Fibroblast of villous mesenchyme (primary cell): ENCODE measurements around the gene CHURC1. TPM values are rescaled to one million over a fixed set of nuclear protein-coding genes. Genes with fewer than 3 reads are reported as not detected.

ENCODE experiments used
- DNase-seq: peaks from one replicate; pipeline ENCODE4 v3.0.0-alpha.2; 2010; ENCODE audit warnings: low read depth
- H3K4me3 ChIP-seq: 2 replicates; pipeline ENCODE4 v1.5.1; 2011; ENCODE audit warnings: low read depth, mild to moderate bottlenecking, low read length
- total RNA-seq: library from RNA; depleted of rRNA; stranded (reverse); fragments of >200 nt; gene quantifications from 2 replicates; pipeline ENCODE4 v1.2.3, GENCODE V29; 2012
- TF ChIP-seq, protein P1 (sequence below): IDR thresholded peaks from 2 replicates; pipeline ENCODE4 v1.5.1; 2012; ENCODE audit warnings: low read depth, mild to moderate bottlenecking, low read length; ENCODE audit not compliant: insufficient read depth

Gene CHURC1
- total RNA-seq, 1 donor = 45.8 TPM

DNA sequence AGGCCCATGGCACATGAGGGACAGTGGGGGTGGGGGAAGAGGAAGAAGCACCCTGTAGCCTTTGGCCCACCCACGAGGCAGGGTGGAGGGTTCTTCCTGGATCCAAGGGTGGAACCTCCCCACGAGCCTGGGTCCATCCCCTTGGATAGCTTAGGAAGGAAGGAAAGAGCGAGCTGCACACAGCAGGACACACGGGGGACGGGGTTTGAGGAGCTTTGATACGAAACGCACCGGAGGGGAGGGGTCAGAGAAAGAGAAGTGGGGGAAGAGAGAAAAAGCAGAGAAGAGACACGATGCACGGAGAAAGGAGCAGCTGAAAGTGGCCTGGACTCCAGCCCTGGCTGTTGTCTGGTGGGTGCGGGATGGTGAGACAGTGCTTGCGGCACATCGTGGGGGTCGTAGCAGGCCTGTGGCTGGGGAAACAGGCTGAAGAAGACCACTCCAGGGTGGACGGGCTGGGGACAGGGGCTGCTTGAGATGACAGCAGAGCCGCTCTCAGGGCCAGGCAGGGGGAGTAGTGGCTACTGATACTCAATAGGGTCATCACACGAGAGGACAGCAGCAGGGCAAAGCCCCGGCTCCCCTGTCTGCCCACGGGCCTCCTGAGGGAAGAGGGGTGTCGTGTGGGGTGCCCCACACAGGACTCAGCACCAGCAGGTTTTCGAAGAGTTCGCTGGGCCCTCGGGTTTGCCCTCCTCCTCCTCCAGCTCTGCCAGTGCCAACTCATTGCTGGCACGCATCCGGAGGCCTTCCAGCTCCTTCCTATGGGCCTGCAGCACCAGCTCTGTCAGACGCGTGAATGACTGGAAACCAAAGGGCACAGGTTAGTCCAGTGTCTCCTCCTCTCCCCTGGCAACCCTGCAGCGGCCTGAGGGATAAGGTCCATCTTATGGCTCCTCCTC is 33.7 kb downstream of the CHURC1 start:
- TF ChIP-seq, protein P1, sequence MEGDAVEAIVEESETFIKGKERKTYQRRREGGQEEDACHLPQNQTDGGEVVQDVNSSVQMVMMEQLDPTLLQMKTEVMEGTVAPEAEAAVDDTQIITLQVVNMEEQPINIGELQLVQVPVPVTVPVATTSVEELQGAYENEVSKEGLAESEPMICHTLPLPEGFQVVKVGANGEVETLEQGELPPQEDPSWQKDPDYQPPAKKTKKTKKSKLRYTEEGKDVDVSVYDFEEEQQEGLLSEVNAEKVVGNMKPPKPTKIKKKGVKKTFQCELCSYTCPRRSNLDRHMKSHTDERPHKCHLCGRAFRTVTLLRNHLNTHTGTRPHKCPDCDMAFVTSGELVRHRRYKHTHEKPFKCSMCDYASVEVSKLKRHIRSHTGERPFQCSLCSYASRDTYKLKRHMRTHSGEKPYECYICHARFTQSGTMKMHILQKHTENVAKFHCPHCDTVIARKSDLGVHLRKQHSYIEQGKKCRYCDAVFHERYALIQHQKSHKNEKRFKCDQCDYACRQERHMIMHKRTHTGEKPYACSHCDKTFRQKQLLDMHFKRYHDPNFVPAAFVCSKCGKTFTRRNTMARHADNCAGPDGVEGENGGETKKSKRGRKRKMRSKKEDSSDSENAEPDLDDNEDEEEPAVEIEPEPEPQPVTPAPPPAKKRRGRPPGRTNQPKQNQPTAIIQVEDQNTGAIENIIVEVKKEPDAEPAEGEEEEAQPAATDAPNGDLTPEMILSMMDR = no peak
- no peak for DNase-seq
- no peak overlapping the region for H3K4me3 ChIP-seq

DNA sequence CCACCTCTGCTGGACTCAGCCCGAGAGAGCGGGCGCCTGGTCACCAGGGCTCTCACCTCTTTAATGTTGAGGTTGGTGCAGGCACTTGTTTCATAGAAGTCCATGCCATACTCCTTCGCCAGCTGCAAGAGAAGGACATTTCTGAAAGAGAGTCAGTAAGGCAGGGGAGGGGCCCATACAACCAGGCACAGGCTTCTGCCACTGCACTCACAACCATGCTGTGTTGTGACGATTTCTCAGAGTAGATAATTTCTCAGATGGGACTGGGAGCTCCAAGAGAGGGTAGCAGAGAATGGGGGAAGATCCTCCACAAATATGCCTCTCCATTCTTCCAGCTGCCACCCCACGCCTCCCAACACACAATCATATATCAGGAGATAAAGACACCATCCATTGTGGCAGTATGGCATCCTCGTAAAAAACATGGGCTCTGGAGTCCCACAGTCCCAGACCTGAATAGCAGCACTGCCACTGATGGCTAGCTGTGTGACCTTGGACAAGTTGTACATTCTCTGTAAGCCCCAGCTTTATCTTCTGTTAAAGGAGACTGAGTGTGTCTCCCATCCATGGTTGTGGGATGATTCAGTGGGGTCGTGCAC is 34.5 kb downstream of the CHURC1 start:
- no peak for DNase-seq

DNA sequence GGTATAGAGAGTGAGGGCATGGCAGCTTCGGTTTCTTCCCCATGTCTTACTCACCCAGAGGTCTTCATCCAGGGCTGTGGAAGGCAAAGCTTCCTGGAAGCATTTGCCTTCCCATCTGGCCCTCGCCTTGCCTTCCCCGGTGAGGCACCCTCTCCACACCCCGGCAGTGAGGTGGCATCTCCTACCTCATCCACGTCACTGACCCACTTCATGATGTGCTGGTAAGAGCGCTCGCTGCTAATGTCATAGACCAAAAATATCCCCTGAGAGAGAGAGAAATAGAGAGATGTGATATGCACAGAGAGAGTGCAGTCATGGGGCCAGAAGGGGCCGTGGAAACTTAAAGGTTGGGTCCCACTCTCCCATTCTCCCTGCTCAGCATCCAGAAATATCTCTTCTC is 36.6 kb downstream of the CHURC1 start:
- H3K4me3 ChIP-seq = no peak overlapping the region
- TF ChIP-seq, protein P1 = no peak
- no peak for DNase-seq

More for the DNA sequence above, 34.5 kb downstream of the CHURC1 start:
- TF ChIP-seq, protein P1 = no peak
- no peak overlapping the region for H3K4me3 ChIP-seq

DNA sequence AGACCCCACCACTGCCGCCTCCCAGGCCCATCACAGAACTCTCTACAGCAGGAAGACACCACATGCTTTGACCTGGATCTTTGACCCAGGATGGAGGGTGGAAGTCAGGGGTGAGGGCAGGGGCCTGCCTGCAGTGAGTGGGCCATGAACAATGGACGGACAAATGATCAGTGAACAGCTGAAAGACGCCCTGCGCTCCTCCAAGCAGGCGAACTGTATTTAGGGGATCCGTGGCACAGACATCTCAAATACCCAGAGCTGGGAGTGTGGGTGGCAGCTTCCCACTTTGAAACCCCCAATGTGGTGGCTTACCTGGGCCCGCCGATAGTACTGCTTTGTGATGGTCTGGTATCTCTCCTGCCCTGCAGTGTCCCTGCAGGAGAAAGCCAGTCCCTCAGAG is 37.0 kb downstream of the CHURC1 start:
- no peak for DNase-seq
- TF ChIP-seq, protein P1 = no peak
- H3K4me3 ChIP-seq = no peak overlapping the region

DNA sequence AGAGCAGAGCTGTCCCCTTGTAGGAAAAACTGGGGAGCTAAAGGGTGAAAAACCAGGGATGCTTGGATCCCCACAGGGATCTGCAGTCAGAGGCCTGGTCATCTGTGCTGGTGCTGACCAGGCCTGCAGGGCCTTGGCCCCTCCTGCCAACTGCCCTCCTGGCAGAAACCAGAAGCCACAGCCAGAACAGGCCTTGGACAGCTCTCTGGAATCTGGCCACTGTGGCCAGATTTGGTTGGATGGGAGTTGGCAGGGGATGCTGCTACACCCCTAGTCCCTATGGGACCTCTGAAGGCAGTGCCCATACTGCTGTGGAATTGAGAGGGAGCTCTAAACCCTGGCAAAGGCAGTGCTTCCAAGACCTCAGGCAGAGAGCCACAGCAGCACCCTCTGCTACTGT is 37.5 kb downstream of the CHURC1 start:
- no peak for DNase-seq
- TF ChIP-seq, protein P1 = no peak
- no peak overlapping the region for H3K4me3 ChIP-seq

DNA sequence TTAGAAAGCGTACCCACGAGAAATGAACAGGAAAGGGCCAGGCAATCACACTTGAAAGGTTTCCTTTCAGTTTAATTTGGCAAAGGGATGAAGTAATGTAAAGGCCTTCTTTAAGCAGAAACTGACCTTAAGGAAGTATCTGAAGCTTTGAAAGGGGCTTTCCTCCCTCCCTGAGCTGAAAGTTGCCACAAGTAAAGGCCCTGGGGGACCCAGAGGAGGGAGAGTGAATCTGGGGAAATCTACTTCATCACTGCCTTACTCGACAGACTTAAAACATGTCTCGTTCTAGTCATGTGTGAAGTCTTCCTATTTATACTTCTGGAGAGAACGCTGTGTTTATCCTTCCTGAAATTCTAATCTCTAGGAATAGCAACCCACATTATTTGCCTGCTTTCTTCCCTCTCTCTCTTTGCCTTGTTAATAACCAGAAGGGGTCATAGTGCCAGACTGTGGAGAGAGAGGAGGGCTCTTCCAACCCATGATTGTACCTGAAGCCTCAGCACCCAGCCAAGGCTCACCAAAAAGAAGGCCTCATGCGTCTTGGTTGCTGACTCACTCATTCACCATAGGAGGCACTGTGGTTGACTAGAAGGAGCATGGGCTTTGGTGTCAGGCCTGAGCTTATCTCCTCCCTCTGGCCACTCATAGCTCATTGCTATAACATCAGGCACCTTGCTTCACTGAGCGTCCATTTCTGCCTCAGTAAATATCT is 38.5 kb downstream of the CHURC1 start:
- no peak overlapping the region for H3K4me3 ChIP-seq
- DNase-seq = no peak
- TF ChIP-seq, protein P1 = no peak
